Activated effector memory CD4-positive, alpha-beta T cell treated with anti-CD3 and anti-CD28 coated beads, Interleukin-2, amount 50 U/mL, for 16 hours (primary cell): ENCODE data around the gene GUK1.

Source experiments
- DNase-seq: peaks from one replicate; pipeline ENCODE4 v3.0.0-alpha.2; 2020

The GUK1 gene

DNA sequence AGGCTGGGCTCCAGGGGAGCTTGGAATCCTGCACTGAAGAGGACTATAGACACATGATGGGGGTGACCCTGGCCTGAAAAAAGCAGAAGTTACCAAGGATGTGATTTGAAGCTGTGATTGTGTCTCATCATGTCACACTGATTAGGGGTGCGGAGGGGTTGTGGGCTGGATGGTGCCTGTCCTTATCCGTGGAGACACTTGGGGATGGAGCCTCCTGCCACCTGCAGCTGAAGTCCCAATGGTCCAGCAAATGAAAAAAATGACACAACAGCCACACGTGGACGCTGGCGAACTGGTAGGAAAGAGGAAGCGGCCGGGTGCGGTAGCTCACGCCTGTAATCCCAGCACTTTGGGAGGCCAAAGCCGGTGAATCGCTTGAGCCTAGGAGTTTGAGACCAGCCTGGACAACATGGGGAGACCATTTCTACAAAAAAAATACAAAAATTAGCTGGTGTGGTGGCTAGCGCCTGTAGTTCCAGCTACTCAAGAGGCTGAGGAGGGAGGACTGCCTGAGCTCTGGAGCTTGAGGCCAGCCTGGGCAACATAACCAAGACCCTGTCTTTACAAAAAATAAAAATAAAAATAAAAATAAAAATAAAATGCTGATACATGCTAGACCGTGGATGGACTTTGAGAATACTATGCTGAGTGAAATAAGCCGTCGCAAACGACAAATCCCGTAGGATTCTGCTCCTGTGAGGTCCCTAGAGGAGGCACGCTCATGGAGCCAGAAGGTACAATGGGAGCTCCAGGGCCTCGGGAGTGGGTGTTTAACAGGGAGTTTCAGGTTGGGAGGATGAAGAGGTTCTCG lies 24.7 kb downstream of the GUK1 start:
- no peak for DNase-seq

GRCh38 chr1:228165372-228166169 lies 25.5 kb downstream of the GUK1 start, which contains the start of gene IBA57:
Gene IBA57, plus strand, starts transcription at chr1:228165804. Its CDS starts 13 bp downstream, at chr1:228165817.
- DNase-seq = peak; percentile 100

DNA sequence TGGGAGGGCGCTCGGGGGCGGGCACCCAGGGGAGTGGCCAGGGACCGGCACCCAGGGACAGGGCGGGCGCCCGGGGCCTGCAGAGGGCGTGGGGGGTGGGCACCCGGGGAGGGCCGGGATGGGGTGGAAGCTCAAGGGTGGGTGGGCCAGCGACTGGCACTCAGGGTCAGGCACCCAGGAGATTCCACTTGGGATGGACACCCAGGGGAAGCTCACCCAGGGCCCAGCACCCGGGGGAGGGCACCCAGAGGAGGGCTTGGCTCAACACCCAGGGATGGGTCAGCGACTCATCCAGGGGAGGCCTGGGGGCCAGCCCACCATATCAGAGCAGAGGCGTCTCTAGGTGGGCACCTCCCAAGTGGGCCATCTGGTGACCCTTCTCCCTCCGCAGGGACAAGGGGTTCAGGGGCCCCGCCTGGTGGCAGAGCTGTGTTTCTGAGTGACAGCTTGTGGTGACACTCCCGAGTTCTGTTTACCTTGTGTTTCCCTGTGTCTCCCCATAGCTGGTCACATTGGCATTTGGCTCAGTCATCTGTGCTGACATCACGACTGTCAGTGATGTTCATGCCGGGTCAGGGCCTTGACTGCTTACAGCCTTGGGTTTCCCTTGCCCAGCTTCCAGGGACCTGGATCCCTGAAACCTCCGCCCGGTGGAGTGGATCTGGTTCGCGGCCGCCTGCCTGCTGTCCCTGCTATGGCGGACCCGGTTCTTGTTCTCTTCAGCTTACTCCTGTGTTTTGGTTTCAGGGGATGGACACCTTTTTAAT lies 26.3 kb downstream of the GUK1 start:
- DNase-seq = peak; percentile 83

GRCh38 chr1:228168563-228169270 lies 28.6 kb downstream of the GUK1 start:
- DNase-seq = no peak

DNA sequence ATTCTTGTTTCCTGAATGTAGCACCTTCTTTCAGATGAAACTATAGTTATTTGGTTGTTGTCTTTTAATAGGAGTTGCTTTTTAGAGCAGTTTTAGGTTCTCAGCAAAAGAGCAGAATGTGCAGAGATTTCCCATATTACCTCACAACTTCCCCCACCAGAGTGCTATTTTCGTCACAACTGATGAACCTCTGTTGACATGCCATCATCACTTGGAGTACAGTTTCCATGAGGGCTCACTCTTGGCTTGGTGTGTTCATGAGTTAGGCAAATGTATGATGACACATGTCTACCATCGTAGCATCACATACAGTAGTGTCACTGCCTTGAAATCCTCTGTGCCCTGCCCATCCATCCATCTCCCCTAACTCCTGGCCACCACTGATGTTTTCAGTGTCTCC lies 29.3 kb downstream of the GUK1 start:
- no peak for DNase-seq

GRCh38 chr1:228170666-228171065 lies 30.6 kb downstream of the GUK1 start:
- DNase-seq = no peak

DNA sequence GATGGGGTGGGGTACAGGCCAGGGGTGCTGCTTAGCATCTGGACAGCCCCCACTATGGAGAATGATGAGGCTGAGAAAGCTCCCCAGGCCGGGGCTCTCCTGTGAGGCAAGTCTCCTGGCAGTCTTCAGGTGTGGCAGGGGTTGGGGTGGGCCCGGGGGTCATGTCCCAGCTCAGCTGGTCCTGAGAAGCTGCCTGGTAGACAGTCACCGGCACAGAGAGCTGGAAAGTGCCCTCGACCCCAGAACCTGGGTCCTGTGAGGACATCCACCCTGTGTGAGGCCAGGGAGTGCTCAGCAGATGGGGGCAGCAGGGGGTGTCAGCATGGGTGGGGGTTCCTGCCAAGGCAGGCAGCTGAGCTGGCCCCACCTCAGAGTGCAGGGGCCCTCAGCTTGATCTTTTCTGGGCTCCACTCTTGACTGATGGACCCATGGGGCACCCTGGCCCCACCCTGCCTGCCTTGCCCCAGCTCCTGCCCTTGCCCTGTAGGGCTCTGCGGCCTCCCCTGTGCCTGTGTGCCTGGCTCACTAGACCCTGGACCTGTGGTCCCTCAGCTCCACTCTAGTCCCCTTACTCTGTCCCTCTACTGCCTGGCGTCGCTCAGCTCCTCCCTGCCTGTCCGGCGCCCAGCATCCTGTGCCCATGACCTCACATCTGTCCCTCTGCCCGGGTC lies 31.3 kb downstream of the GUK1 start:
- peak; percentile 58 for DNase-seq

- DNase-seq = peak; percentile 62
Observed at GRCh38 chr1:228172591-228173527, 32.8 kb downstream of the GUK1 start.

DNA sequence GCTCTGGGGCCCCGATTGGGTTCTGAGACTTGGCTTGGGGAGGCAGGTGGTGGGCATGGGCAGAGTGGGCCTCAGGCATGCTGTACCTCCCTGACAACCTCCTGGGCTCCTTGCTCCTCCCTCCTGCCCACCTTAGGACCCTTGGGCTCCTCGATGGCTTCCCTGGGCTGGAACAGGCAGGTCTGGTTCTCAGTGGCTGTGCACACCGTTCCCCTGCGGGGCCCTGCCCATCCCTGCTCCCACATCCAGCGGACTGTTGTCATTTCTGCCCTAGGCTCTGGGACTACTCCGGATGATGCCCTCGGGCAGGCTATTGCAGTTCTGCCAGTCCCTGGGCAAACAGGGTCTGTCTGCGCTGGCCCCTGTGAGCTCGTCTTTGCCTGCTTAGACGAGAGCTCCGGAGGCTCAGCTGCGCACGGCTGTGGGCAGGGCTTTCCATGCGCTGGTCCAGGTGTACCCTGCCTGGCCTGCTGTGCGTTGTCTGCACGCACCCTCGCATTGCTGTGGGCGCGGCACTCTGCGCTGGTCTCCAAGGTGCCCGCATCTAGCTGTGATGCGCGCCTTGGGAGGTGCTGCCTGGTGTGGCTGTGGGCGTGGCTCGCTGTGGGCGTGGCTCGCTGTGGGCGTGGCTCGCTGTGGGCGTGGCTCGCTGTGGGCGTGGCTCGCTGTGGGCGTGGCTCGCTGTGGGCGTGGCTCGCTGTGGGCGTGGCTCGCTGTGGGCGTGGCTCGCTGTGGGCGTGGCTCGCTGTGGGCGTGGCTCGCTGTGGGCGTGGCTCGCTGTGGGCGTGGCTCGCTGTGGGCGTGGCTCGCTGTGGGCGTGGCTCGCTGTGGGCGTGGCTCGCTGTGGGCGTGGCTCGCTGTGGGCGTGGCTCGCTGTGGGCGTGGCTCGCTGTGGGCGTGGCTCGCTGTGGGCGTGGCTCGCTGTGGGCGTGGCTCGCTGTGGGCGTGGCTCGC lies 33.7 kb downstream of the GUK1 start:
- peak; percentile 83 for DNase-seq

GRCh38 chr1:228174482-228175315 lies 34.6 kb downstream of the GUK1 start:
- DNase-seq = peak; percentile 83

DNA sequence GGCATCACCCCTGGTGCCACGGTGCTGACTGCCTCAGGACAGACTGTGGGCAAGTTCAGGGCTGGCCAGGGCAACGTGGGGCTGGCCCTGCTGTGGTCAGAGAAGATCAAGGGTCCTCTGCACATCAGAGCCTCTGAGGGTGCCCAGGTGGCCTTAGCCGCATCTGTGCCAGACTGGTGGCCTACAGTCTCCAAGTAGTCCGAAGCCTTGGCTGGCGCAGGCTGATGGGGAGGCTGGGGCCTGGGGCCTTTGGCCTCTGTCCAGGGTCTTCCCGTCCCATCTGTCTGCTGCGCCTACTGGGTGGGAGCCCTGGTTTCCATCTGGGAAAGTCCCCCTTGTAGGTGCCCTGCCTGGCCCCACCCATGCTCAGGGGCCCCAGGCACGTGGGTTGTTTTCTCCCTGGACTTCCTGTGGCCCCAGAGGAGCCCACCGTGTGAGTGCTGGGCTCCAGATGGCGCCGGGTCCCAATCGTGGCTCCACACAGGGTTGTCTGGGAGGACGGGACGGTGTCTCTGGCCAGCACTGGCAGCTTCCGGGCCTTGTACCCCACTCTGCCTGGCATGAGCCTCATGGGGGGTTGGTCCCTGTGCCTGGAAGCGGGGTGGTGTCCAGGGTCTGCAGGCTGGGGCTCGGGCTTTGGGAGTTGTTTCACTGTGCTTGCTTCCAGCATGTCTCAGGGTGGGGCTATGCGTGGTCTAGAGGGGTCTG lies 35.4 kb downstream of the GUK1 start:
- peak; percentile 63 for DNase-seq

- DNase-seq = peak; percentile 58
Observed at GRCh38 chr1:228176024-228176395, 35.9 kb downstream of the GUK1 start.

DNA sequence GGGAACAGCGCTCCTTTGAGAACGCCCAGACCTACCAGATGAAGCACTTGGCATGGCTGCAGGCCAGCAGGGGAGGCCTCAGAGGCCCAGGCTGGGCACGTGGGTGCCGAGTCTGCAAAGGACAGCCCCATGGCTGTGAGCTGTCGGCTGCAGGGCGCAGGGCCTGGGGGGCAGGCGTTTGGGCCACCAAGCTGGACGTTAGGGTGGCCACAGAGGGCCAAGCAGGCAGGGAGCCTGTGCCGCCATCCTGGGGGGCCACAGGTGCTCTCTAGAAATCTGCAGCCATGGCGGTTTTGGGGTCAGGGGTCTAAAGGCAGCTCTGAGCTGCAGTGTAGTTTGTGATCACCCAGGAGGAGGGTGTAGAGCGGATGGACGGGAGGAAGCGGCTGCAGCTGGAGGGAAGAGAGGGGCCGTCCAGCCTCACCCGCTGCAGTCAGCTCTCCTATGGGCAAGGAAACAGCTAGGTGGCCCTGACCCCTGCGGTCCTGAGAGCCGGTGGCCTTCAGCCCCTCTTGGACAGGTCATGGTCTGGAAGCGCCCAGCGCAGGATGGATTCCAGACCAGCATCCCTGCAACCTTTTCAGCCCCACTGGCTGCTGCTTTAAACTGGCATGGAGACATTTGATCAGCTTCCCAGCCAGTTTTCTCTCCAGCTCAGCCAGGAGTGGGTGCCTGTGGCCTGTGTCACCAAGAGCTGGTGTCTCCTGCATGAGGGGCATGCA lies 36.5 kb downstream of the GUK1 start:
- peak; percentile 58 for DNase-seq

DNA sequence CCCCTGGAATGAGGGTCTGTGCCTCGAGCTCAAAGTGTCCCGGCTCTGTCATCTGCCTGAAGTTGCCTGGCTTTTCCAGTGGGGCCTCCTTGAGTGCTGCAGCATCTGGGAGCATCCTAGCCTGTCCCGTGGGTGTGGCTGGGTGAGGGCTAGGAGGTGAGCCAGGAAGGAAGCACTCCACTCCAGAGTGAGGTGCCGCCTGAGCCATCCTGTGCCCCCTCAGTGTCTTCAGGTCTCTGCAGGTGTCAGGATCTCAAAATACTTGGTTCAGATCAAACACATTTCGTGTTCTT lies 37.0 kb downstream of the GUK1 start:
- no peak for DNase-seq

DNA sequence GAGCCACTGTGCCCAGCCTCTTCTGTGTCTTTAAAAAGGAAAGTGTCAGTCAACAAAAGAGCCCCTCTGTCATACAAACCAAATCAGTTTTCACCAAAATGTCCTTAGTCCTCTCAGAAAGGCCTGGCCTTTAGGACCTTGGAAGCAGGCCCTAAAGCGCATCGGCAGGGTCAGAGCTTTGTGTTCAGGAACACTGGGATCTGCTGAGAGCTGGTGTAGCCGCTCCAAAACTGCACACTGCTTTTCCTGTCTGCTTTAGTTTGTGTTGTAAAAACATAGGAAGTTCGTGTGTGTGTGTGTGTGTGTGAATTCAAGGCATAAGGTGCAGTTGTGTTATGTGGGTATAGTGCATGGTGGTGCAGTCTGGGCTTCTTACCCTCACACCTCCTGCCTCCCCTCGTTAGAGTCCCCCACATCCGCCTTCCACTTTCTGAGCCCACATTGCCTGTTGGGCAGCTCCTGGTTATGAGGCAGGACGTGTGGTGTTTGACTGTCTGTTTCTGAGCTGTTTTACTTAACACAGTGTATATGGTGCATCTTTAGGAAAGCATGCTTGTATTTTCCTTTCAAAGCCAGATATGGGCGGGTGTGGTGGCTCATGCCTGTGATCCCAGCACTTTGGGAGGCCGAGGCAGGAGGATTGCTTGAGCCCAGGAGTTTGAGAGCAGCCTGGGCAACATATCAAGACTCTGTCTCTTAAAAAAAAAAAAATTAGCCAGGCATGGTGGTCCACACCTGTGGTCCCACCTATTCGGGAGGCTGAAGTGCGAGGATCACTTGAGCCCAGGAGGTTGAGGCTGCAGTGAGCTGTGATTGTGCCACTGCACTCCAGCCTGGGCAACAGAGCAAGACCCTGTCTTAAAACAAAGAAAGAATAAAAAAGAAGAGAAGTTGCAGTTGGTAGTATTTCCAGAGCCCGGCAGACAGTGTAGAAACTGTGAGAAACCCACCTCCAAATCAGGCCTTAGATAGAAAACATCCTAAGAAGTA lies 37.9 kb downstream of the GUK1 start:
- peak; percentile 31 for DNase-seq
